Measurements from ENCODE around the gene ORM1. TPM values are rescaled to one million over a fixed set of nuclear protein-coding genes. Genes with fewer than 3 reads are reported as not detected.

The ORM1 gene
- total RNA-seq, 2 experiments from 2014 or later: not detected

DNA sequence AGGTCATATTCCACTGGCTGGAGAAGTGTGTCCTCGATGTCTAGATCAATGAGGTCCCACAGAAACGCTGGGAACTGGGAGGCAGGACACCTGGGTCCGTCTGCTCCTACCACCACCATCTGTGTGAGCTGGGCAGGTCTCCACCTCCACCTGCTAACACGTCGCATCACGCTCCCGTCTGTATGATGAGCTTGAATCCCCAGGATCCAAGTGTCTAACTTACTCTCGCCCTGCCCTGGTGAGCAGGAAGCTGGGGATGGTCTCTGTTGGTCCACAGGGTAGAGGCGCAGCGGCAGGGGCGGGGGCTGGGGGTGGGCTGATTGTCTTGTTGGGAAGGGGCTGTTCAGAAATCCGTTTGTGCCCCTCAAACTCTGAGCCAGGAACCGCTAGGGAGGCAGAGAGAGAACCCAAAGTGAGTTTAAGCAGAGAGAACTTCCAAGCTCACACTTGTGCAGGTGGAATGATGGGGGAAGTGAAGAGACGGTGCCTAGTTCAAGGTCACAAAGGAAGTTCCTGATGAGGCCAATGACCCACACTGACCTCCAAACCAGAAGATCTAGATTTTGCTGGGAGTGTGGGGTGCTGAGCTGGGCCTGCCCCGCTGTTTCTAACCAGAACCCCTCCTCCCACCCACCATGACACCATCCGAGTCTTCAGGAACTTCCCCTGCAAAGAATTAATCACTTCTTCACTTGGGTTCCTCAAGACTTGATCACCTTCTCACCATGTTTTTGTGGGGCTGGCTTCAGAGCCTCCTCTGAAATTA is 27.9 kb downstream of the ORM1 start:
- H4K20me1 ChIP-seq (ENCODE audit: insufficient read depth, low read length): no peaks in the 10 kb centered on the region

DNA sequence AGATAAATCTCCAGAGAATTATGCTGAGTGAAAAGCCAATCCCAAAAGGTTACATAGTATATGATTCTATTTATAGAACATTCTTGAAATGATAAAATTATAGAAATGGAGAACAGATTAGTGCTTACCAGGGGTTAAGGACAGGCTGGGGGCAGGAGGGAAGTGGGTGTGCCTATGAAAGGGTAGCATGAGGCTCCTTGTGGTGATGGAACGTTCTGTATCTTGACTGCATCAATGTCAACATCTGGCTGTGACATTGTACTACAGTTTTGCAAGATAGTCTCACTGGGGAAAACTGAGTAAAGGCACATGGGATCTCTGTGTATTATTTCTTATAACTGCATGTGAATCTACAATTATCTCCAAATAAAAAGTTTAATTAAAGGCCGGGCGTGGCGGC is 29.0 kb downstream of the ORM1 start:
- H3K9me2 ChIP-seq (ENCODE audit: insufficient read depth, low read length): no peaks in the 10 kb centered on the region
- H3K27ac ChIP-seq (ENCODE audit: low read depth, low read length, poor library complexity, severe bottlenecking): no peak overlapping the region
- peaks cover 94% of the 10 kb centered on the region for H3K36me3 ChIP-seq (ENCODE audit: insufficient read depth, low read length)
- no peak for DNase-seq (ENCODE audit: low spot score)
- H3K4me3 ChIP-seq (ENCODE audit: low read depth, low read length, poor library complexity, severe bottlenecking): no peak overlapping the region
- H3K4me2 ChIP-seq (ENCODE audit: low read length): no peak overlapping the region
- no peaks in the 10 kb centered on the region for H3K9me3 ChIP-seq (ENCODE audit: low read length)
- no TSS peak for BruUV-seq (replicated peaks)
- TF ChIP-seq, protein P1, sequence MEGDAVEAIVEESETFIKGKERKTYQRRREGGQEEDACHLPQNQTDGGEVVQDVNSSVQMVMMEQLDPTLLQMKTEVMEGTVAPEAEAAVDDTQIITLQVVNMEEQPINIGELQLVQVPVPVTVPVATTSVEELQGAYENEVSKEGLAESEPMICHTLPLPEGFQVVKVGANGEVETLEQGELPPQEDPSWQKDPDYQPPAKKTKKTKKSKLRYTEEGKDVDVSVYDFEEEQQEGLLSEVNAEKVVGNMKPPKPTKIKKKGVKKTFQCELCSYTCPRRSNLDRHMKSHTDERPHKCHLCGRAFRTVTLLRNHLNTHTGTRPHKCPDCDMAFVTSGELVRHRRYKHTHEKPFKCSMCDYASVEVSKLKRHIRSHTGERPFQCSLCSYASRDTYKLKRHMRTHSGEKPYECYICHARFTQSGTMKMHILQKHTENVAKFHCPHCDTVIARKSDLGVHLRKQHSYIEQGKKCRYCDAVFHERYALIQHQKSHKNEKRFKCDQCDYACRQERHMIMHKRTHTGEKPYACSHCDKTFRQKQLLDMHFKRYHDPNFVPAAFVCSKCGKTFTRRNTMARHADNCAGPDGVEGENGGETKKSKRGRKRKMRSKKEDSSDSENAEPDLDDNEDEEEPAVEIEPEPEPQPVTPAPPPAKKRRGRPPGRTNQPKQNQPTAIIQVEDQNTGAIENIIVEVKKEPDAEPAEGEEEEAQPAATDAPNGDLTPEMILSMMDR (conservative IDR thresholded peaks at IDR 0.05; ENCODE audit: low read length): no peak
- no peak for TF ChIP-seq EZH2phosphoT487 (IDR thresholded peaks at IDR 0.05; ENCODE audit: borderline replicate concordance, low read depth, low read length)
- peaks cover 25% of the 10 kb centered on the region for H3K4me1 ChIP-seq (ENCODE audit: insufficient read depth, low read length, poor library complexity, severe bottlenecking)
- POLR2A ChIA-PET: interaction anchor here (1.2 to 2.9 kb wide), 3 partner anchors 11 to 33 kb away, joined by 3 to 10 read pairs (median 3); no protein-coding TSS in a partner anchor
- no peak overlapping the region for H2AFZ ChIP-seq (ENCODE audit: low read length)
- CTCF ChIA-PET (ENCODE audit: unreplicated experiment): no interaction called here
- no peaks in the 10 kb centered on the region for H4K20me1 ChIP-seq (ENCODE audit: insufficient read depth, low read length)
- H3K79me2 ChIP-seq (ENCODE audit: insufficient read depth, low read depth, low read length): no peaks in the 10 kb centered on the region
- intact Hi-C loops (cut with micrococcal nuclease; ENCODE audit: unreplicated experiment): no loop called here

More for the DNA sequence above, 27.9 kb downstream of the ORM1 start:
- H3K79me2 ChIP-seq (ENCODE audit: insufficient read depth, low read depth, low read length): no peaks in the 10 kb centered on the region
- peaks cover 94% of the 10 kb centered on the region for H3K36me3 ChIP-seq (ENCODE audit: insufficient read depth, low read length)
- no peak for TF ChIP-seq EZH2phosphoT487 (IDR thresholded peaks at IDR 0.05; ENCODE audit: borderline replicate concordance, low read depth, low read length)
- TF ChIP-seq, protein P1 (conservative IDR thresholded peaks at IDR 0.05; ENCODE audit: low read length): no peak
- H3K27ac ChIP-seq (ENCODE audit: low read depth, low read length, poor library complexity, severe bottlenecking): no peak overlapping the region
- peaks cover 25% of the 10 kb centered on the region for H3K4me1 ChIP-seq (ENCODE audit: insufficient read depth, low read length, poor library complexity, severe bottlenecking)
- no peaks in the 10 kb centered on the region for H3K9me2 ChIP-seq (ENCODE audit: insufficient read depth, low read length)
- H3K9me3 ChIP-seq (ENCODE audit: low read length): no peaks in the 10 kb centered on the region
- no peak overlapping the region for H3K4me3 ChIP-seq (ENCODE audit: low read depth, low read length, poor library complexity, severe bottlenecking)
- H2AFZ ChIP-seq (ENCODE audit: low read length): no peak overlapping the region
- CTCF ChIA-PET (ENCODE audit: unreplicated experiment): interaction anchor here (0.8 to 0.9 kb wide), 2 partner anchors 12 to 38 kb away, joined by 3 to 7 read pairs; no protein-coding TSS in a partner anchor
- intact Hi-C loops (cut with micrococcal nuclease; ENCODE audit: unreplicated experiment): no loop called here
- POLR2A ChIA-PET: interaction anchor here (1.0 to 1.3 kb wide), 4 partner anchors 13 to 40 kb away, joined by 3 read pairs; no protein-coding TSS in a partner anchor
- no TSS peak for BruUV-seq (replicated peaks)
- DNase-seq (ENCODE audit: low spot score): no peak
- no peak overlapping the region for H3K4me2 ChIP-seq (ENCODE audit: low read length)

DNA sequence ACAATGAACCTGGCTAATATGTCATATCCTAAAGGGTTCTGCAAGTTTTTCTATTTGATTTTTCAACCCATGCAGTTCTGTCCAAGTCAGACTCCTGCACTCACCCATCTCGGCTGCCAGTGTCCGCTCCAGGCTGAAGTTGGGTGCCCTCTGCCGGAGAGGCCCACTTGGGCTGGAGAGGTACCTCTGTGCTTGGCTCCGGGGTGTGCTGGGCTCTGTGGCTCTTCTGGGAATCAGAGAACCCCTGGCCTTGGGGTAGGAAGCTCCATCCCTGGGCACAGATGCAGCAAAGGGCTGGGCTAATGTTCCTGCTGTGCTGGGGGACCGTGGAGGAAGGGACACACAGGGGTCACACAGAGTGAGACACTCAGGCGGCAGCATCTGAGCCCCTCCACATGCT is 32.9 kb downstream of the ORM1 start:
- no peak for TF ChIP-seq EZH2phosphoT487 (IDR thresholded peaks at IDR 0.05; ENCODE audit: borderline replicate concordance, low read depth, low read length)
- TF ChIP-seq, protein P1 (conservative IDR thresholded peaks at IDR 0.05; ENCODE audit: low read length): no peak
- Histone ChIP-seq H3K4me1 (ENCODE audit: insufficient read depth, low read length, poor library complexity, severe bottlenecking) (no peaks in the 10 kb centered on the region), H3K36me3 (ENCODE audit: insufficient read depth, low read length) (peaks cover 96% of the 10 kb centered on the region), H3K27ac (ENCODE audit: low read depth, low read length, poor library complexity, severe bottlenecking) (no peak overlapping the region), H3K4me2 (ENCODE audit: low read length) (no peak overlapping the region), H4K20me1 (ENCODE audit: insufficient read depth, low read length) (no peaks in the 10 kb centered on the region), H3K79me2 (ENCODE audit: insufficient read depth, low read depth, low read length) (no peaks in the 10 kb centered on the region), H3K9me3 (ENCODE audit: low read length) (no peaks in the 10 kb centered on the region), H3K4me3 (ENCODE audit: low read depth, low read length, poor library complexity, severe bottlenecking) (no peak overlapping the region), H2AFZ (ENCODE audit: low read length) (no peak overlapping the region), H3K9me2 (ENCODE audit: insufficient read depth, low read length) (no peaks in the 10 kb centered on the region)
- CTCF ChIA-PET (ENCODE audit: unreplicated experiment): no interaction called here
- no peak for DNase-seq (ENCODE audit: low spot score)
- POLR2A ChIA-PET: interaction anchor here (0.6 kb wide), 2 partner anchors 15 to 37 kb away, joined by 3 read pairs; no protein-coding TSS in a partner anchor
- BruUV-seq (replicated peaks): no TSS peak
- intact Hi-C loops (cut with micrococcal nuclease; ENCODE audit: unreplicated experiment): no loop called here
